Thymus (tissue), 11 donors: ENCODE measurements around the gene STK4. TPM values are rescaled to one million over a fixed set of nuclear protein-coding genes. Genes with fewer than 3 reads are reported as not detected.

ENCODE experiments used
- DNase-seq, 9 donors: peaks; one replicate each; pipeline ENCODE4 v3.0.0-alpha.2; 2013; ENCODE audit warnings: low spot score in 9 of 9, low read depth in 6 of 9, missing footprints in 1 of 9
- H3K27ac ChIP-seq, 2 donors: one replicate each; pipeline ENCODE4 v1.5.1; 2013; ENCODE audit warnings: control low read depth in 1 of 2, low read depth in 1 of 2, low read length in 1 of 2, mild to moderate bottlenecking in 1 of 2, moderate library complexity in 1 of 2
- H3K27me3 ChIP-seq, 2 donors: one replicate each; pipeline ENCODE4 v1.5.1; 2013; ENCODE audit warnings: low read length in 1 of 2; ENCODE audit not compliant: control insufficient read depth in 2 of 2, insufficient read depth in 1 of 2
- H3K36me3 ChIP-seq, 2 donors: one replicate each; pipeline ENCODE4 v1.5.1; 2013; ENCODE audit warnings: low read length in 1 of 2, mild to moderate bottlenecking in 1 of 2, moderate library complexity in 1 of 2; ENCODE audit not compliant: control insufficient read depth in 2 of 2, insufficient read depth in 2 of 2
- H3K4me1 ChIP-seq, 2 donors: one replicate each; pipeline ENCODE4 v1.5.1; 2013; ENCODE audit warnings: low read length in 2 of 2; ENCODE audit not compliant: control insufficient read depth in 2 of 2, insufficient read depth in 2 of 2
- H3K4me3 ChIP-seq, 2 donors: one replicate each; pipeline ENCODE4 v1.5.1; 2013; ENCODE audit warnings: low read length in 2 of 2, control low read depth in 1 of 2, mild to moderate bottlenecking in 1 of 2
- H3K9me3 ChIP-seq, 2 donors: one replicate each; pipeline ENCODE4 v1.5.1; 2013; ENCODE audit warnings: low read length in 1 of 2, mild to moderate bottlenecking in 1 of 2; ENCODE audit not compliant: control insufficient read depth in 2 of 2, insufficient read depth in 1 of 2
- WGBS: extraction: QIAGEN DNeasy Blood & Tissue Kit; methylation state at CpG from one replicate; pipeline ENCODE4 v1.1.7; 2013; 5-methylcytosine and 5-hydroxymethylcytosine counted together
- polyA plus RNA-seq: library from polyadenylated mRNA; stranded (reverse); fragments of 200-250 nt; gene quantifications from one replicate; pipeline ENCODE4 v1.2.3, GENCODE V29; 2013
- total RNA-seq: library from RNA; stranded (reverse); fragments of 120-200 nt; gene quantifications from one replicate; pipeline ENCODE4 v1.2.4, GENCODE V29; 2013
- donor health status: healthy.

STK4 gene
- total and polyA plus RNA-seq, 2 donors = 35.0 to 45.5 TPM

GRCh38 chr20:45095805-45096238 lies 129.5 kb downstream of the STK4 start:
- no peaks in the 10 kb centered on the region for H3K9me3 ChIP-seq
- DNase-seq = peak in 8 of 9 donors; percentile 29 to 72 (median 44)
- H3K27ac ChIP-seq = no peak overlapping the region
- H3K4me1 ChIP-seq = peaks cover 2 to 3% of the 10 kb centered on the region in 2 donors
- 13% methylated on average over 7 of the region's 7 CpGs for WGBS
- no peak overlapping the region for H3K4me3 ChIP-seq
- peaks cover 41 to 49% of the 10 kb centered on the region in 2 donors for H3K27me3 ChIP-seq
- no peaks in the 10 kb centered on the region for H3K36me3 ChIP-seq

GRCh38 chr20:45096781-45097180 lies 130.5 kb downstream of the STK4 start:
- no peaks in the 10 kb centered on the region for H3K36me3 ChIP-seq
- no peak for DNase-seq
- 92% methylated on average over 9 of the region's 9 CpGs for WGBS
- H3K9me3 ChIP-seq = no peaks in the 10 kb centered on the region
- peaks cover 2 to 3% of the 10 kb centered on the region in 2 donors for H3K4me1 ChIP-seq
- no peak overlapping the region for H3K4me3 ChIP-seq
- H3K27me3 ChIP-seq = peaks cover 47 to 59% of the 10 kb centered on the region in 2 donors
- H3K27ac ChIP-seq = no peak overlapping the region

GRCh38 chr20:45097485-45098102 lies 131.3 kb downstream of the STK4 start:
- Histone ChIP-seq H3K4me3 (no peak overlapping the region), H3K27ac (no peak overlapping the region), H3K27me3 (peaks cover 47 to 63% of the 10 kb centered on the region in 2 donors), H3K36me3 (no peaks in the 10 kb centered on the region), H3K4me1 (peaks cover 2 to 3% of the 10 kb centered on the region in 2 donors), H3K9me3 (no peaks in the 10 kb centered on the region)
- WGBS = 31% methylated on average over 56 of the region's 56 CpGs
- peak in 5 of 9 donors; percentile 23 to 53 (median 41) for DNase-seq

- no peak overlapping the region for H3K27ac ChIP-seq
- H3K9me3 ChIP-seq = no peaks in the 10 kb centered on the region
- peak overlapping the region in 1 of 2 donors; percentile 15 for H3K4me3 ChIP-seq
- DNase-seq = peak in 3 of 9 donors; percentile 29 to 34 (median 33)
- no peaks in the 10 kb centered on the region for H3K36me3 ChIP-seq
- H3K4me1 ChIP-seq = peaks cover 2 to 3% of the 10 kb centered on the region in 2 donors
- H3K27me3 ChIP-seq = peaks cover 47 to 68% of the 10 kb centered on the region in 2 donors
- 10% methylated on average over 91 of the region's 91 CpGs for WGBS
Observed at GRCh38 chr20:45098103-45098773, 131.9 kb downstream of the STK4 start.

GRCh38 chr20:45100563-45101245 lies 134.4 kb downstream of the STK4 start, which contains the start of gene KCNS1:
KCNS1 (minus strand) TSS chr20:45101127; CDS start chr20:45099236, 1,891 bp downstream.
- H3K9me3 ChIP-seq = no peaks in the 10 kb centered on the region
- no peak within 1 kb of the TSS for H3K4me3 ChIP-seq
- H3K27ac ChIP-seq = no peak within 1 kb of the TSS
- 5% methylated on average over 38 of the region's 38 CpGs for WGBS
- H3K4me1 ChIP-seq = peaks cover 2 to 3% of the 10 kb centered on the region in 2 donors
- no peaks in the 10 kb centered on the region for H3K36me3 ChIP-seq
- no peak for DNase-seq
- peaks cover 47 to 74% of the 10 kb centered on the region in 2 donors for H3K27me3 ChIP-seq

GRCh38 chr20:45101333-45101850 lies 135.1 kb downstream of the STK4 start:
- no peak for DNase-seq
- H3K27me3 ChIP-seq = peaks cover 45 to 75% of the 10 kb centered on the region in 2 donors

GRCh38 chr20:45103072-45103471 lies 136.8 kb downstream of the STK4 start:
- Histone ChIP-seq H3K4me3 (no peak overlapping the region), H3K9me3 (no peaks in the 10 kb centered on the region), H3K27ac (no peak overlapping the region), H3K4me1 (peaks cover 0 to 2% of the 10 kb centered on the region in 2 donors), H3K27me3 (peaks cover 31 to 60% of the 10 kb centered on the region in 2 donors), H3K36me3 (no peaks in the 10 kb centered on the region)
- WGBS = 48% methylated on average over 2 of the region's 2 CpGs
- DNase-seq = no peak

More at GRCh38 chr20:45101333-45101850, 135.1 kb downstream of the STK4 start:
- no peak overlapping the region for H3K4me3 ChIP-seq
- WGBS = 85% methylated on average over 6 of the region's 6 CpGs
- no peaks in the 10 kb centered on the region for H3K9me3 ChIP-seq
- H3K27ac ChIP-seq = no peak overlapping the region
- H3K36me3 ChIP-seq = no peaks in the 10 kb centered on the region
- H3K4me1 ChIP-seq = peaks cover 2 to 3% of the 10 kb centered on the region in 2 donors

- no peaks in the 10 kb centered on the region for H3K9me3 ChIP-seq
- no peak overlapping the region for H3K27ac ChIP-seq
- 67% methylated on average over 5 of the region's 5 CpGs for WGBS
- no peaks in the 10 kb centered on the region for H3K36me3 ChIP-seq
- DNase-seq = no peak
- peaks cover 17 to 43% of the 10 kb centered on the region in 2 donors for H3K27me3 ChIP-seq
- H3K4me3 ChIP-seq = no peak overlapping the region
- no peaks in the 10 kb centered on the region for H3K4me1 ChIP-seq
Observed at GRCh38 chr20:45104786-45105185, 138.5 kb downstream of the STK4 start.
